ENCODE measurements around the gene AGAP3. TPM values are rescaled to one million over a fixed set of nuclear protein-coding genes. Genes with fewer than 3 reads are reported as not detected.

Gene AGAP3
- total and polyA plus RNA-seq, 2 experiments from 2014 or later: 10.3 to 43.3 TPM

DNA sequence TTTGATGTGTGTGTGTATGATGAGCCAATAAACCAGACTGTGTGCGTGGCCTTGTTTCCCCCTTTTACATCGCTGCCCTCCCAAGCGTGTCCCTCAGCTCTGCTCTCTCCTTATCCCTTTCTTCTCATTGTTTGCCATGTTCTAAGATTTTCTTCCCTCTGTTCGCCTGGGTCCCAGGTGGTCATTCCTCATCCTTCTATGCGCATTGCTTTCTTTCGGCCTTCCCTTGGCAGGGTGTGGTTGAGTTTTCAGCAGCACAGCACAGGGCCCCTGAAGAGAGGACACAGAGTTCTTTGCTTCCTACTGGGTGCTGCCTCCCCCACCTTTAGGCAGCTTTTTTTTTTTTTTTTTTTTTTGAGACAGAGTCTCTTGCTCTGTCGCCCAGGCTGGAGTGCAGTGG lies 58.1 kb downstream of the AGAP3 start:
- Histone ChIP-seq H4K20me1 (ENCODE audit: insufficient read depth) (no peaks in the 10 kb centered on the region), H3K36me3 (ENCODE audit: low read depth) (peaks cover 7% of the 10 kb centered on the region; the same call in 1 of the 2 replicates), H3K9me2 (ENCODE audit: insufficient read depth) (no peaks in the 10 kb centered on the region), H3K4me1 (ENCODE audit: insufficient read depth) (no peaks in the 10 kb centered on the region), H3K79me2 (ENCODE audit: insufficient read depth) (no peaks in the 10 kb centered on the region), H3K27ac (no peak overlapping the region), H3K4me3 (no peak overlapping the region), H3F3A (ENCODE audit: insufficient read depth) (0 out of 2 replicates have a peak, but pooled peaks cover 9% of the 10 kb centered on the region), H3K4me2 (ENCODE audit: unreplicated experiment) (no peak overlapping the region), H3K27me3 (replicated peaks; ENCODE audit: insufficient read depth) (no peaks in the 10 kb centered on the region), H2AFZ (no peak overlapping the region), H3K9ac (no peak overlapping the region), H3K9me3 (ENCODE audit: low read depth) (no peaks in the 10 kb centered on the region)
- in situ Hi-C loops (cut with MboI): no loop called here
- WGBS, 2 experiments (ENCODE audit: low coverage in 1 of 2, low lambda C conversion rate in 2 of 2, missing lambda C conversion rate in 2 of 2): 95 to 100% methylated on average over 6 to 7 of the region's 7 CpGs
- DNase-seq: no peak
- TF ChIP-seq EZH2 (IDR thresholded peaks at IDR 0.05; ENCODE audit: insufficient read depth, poor library complexity, severe bottlenecking): no peak
- TF ChIP-seq EZH2phosphoT487 (IDR thresholded peaks at IDR 0.05; ENCODE audit: insufficient read depth, low read depth): no peak

DNA sequence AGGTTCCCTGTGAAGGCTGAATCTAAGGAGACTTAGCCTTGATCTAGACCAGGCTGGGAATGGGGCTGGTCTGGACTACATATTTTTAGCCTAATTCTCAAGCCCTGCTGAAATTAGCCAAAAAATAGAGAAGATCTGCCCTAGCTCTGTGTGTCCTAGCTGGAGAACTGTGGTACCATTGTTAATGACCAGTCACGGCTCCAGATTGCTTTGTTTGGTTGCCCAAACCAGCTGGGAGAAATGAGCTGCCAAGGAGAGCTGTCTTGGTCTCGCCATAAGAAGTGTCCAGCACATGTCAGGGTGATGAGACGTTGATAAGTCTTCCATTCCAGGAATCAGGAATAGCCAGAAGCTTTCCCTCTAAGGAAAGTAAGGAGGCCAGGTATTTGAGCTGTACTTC lies 60.5 kb downstream of the AGAP3 start:
- H3K4me1 ChIP-seq (ENCODE audit: insufficient read depth): no peaks in the 10 kb centered on the region
- no peak for TF ChIP-seq EZH2 (IDR thresholded peaks at IDR 0.05; ENCODE audit: insufficient read depth, poor library complexity, severe bottlenecking)
- TF ChIP-seq EZH2phosphoT487 (IDR thresholded peaks at IDR 0.05; ENCODE audit: insufficient read depth, low read depth): no peak
- H3K36me3 ChIP-seq (ENCODE audit: low read depth): no peaks in the 10 kb centered on the region
- 30 to 34% methylated on average over 3 of the region's 3 CpGs for WGBS, 2 experiments (ENCODE audit: low coverage in 1 of 2, low lambda C conversion rate in 2 of 2, missing lambda C conversion rate in 2 of 2)
- H3K4me2 ChIP-seq (ENCODE audit: unreplicated experiment): no peak overlapping the region
- H3K9ac ChIP-seq: no peak overlapping the region
- H3F3A ChIP-seq (ENCODE audit: insufficient read depth): 0 out of 2 replicates have a peak, but pooled peaks cover 9% of the 10 kb centered on the region
- H3K4me3 ChIP-seq: no peak overlapping the region
- H3K9me2 ChIP-seq (ENCODE audit: insufficient read depth): no peaks in the 10 kb centered on the region
- no peaks in the 10 kb centered on the region for H3K79me2 ChIP-seq (ENCODE audit: insufficient read depth)
- DNase-seq: no peak
- in situ Hi-C loops (cut with MboI): no loop called here
- H3K27ac ChIP-seq: no peak overlapping the region
- H3K27me3 ChIP-seq (replicated peaks; ENCODE audit: insufficient read depth): peaks cover 16% of the 10 kb centered on the region
- H3K9me3 ChIP-seq (ENCODE audit: low read depth): no peaks in the 10 kb centered on the region
- no peaks in the 10 kb centered on the region for H4K20me1 ChIP-seq (ENCODE audit: insufficient read depth)
- H2AFZ ChIP-seq: no peak overlapping the region

DNA sequence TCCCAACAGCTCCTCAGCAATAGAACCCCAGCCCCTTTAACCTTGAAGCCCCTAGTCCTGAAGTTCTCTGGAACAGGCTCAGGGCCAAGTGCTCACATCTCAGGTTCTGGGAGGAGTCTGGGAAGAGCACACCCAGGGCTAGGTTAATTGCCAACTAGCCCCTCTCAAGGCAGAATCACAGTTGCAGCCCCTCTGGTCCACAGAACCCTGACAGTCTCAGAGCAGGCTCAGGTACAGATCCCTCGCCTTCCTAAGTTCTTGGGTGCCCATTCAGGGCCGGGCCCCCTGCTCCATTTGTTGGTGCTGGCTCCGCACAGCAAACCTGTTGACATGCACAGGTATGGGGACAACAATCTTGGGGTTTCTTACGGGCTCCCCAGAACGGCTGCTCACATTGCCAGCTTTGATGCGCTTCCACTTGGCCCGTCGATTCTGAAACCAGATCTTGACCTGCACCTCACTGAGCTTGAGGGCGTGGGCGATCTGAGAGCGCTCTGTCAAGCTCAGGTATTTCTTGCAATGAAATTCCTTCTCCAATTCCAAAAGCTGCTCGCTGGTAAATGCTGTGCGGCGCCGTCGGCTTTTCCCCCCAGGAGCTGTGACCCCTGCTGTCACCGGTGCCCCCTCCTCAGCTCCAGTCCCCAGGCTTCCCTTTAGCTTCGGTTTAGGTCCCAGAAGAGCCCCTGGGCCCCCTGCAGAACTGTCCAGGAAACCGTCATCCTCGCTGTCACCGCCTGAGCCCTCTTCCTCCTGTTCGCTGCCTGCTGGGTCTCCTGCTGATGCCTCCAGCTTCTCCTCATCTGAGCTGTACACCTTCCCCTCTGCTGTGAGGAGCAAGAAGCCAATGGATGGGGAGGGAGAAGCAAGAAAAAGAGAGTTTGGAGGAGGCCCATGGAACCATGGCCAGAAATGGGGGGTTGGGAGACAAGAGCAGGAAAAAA lies 62.3 kb downstream of the AGAP3 start:
- TF ChIP-seq EZH2phosphoT487 (IDR thresholded peaks at IDR 0.05; ENCODE audit: insufficient read depth, low read depth): no peak
- TF ChIP-seq EZH2 (IDR thresholded peaks at IDR 0.05; ENCODE audit: insufficient read depth, poor library complexity, severe bottlenecking): no peak
- in situ Hi-C loops (cut with MboI): no loop called here
- no peaks in the 10 kb centered on the region for H3K4me1 ChIP-seq (ENCODE audit: insufficient read depth)
- no peaks in the 10 kb centered on the region for H3K9me3 ChIP-seq (ENCODE audit: low read depth)
- no peaks in the 10 kb centered on the region for H4K20me1 ChIP-seq (ENCODE audit: insufficient read depth)
- H3K36me3 ChIP-seq (ENCODE audit: low read depth): no peaks in the 10 kb centered on the region
- no peak overlapping the region for H3K9ac ChIP-seq
- H3K4me2 ChIP-seq (ENCODE audit: unreplicated experiment): no peak overlapping the region
- H2AFZ ChIP-seq: no peak overlapping the region
- no peaks in the 10 kb centered on the region for H3K9me2 ChIP-seq (ENCODE audit: insufficient read depth)
- 0 out of 2 replicates have a peak, but pooled peaks cover 9% of the 10 kb centered on the region for H3F3A ChIP-seq (ENCODE audit: insufficient read depth)
- H3K27me3 ChIP-seq (replicated peaks; ENCODE audit: insufficient read depth): peaks cover 30% of the 10 kb centered on the region
- WGBS, 2 experiments (ENCODE audit: low coverage in 1 of 2, low lambda C conversion rate in 2 of 2, missing lambda C conversion rate in 2 of 2): 77 to 81% methylated on average over 21 to 22 of the region's 22 CpGs
- no peak for DNase-seq
- no peaks in the 10 kb centered on the region for H3K79me2 ChIP-seq (ENCODE audit: insufficient read depth)
- no peak overlapping the region for H3K27ac ChIP-seq
- H3K4me3 ChIP-seq: no peak overlapping the region

DNA sequence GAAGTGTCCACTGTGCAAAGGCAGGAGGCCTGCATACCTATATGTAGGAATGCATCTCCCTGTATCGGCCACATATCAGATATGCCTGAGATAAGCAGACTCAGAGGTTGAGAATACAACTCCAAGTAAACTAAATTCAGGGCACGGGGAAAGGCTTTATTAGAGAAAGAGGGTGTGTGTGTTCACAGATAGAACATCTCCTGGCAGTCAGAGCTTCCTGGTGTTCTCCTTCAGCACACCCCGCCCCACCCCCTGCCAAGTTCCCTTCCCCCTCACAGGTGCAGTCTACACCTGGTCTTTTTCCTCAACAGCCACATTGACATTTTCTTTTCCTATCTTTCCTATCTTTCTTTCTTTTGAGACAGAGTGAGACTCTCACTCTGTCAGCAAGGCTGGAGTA lies 64.1 kb downstream of the AGAP3 start:
- H3F3A ChIP-seq (ENCODE audit: insufficient read depth): 0 out of 2 replicates have a peak, but pooled peaks cover 9% of the 10 kb centered on the region
- H3K4me3 ChIP-seq: no peak overlapping the region
- no peak overlapping the region for H3K4me2 ChIP-seq (ENCODE audit: unreplicated experiment)

More for the DNA sequence above, 64.1 kb downstream of the AGAP3 start:
- Histone ChIP-seq H3K9me3 (ENCODE audit: low read depth) (no peaks in the 10 kb centered on the region), H3K27me3 (replicated peaks; ENCODE audit: insufficient read depth) (peaks cover 45% of the 10 kb centered on the region), H4K20me1 (ENCODE audit: insufficient read depth) (no peaks in the 10 kb centered on the region), H3K79me2 (ENCODE audit: insufficient read depth) (no peaks in the 10 kb centered on the region), H2AFZ (no peak overlapping the region), H3K9ac (no peak overlapping the region), H3K4me1 (ENCODE audit: insufficient read depth) (no peaks in the 10 kb centered on the region), H3K9me2 (ENCODE audit: insufficient read depth) (no peaks in the 10 kb centered on the region), H3K36me3 (ENCODE audit: low read depth) (no peaks in the 10 kb centered on the region), H3K27ac (no peak overlapping the region)
- DNase-seq: no peak
- TF ChIP-seq EZH2 (IDR thresholded peaks at IDR 0.05; ENCODE audit: insufficient read depth, poor library complexity, severe bottlenecking): no peak
- no peak for TF ChIP-seq EZH2phosphoT487 (IDR thresholded peaks at IDR 0.05; ENCODE audit: insufficient read depth, low read depth)
- in situ Hi-C loops (cut with MboI): no loop called here
- WGBS, 2 experiments (ENCODE audit: low coverage in 1 of 2, low lambda C conversion rate in 2 of 2, missing lambda C conversion rate in 2 of 2): 63 to 67% methylated on average over 3 of the region's 3 CpGs

Data from GM23248 (cell line).